CD14-positive monocyte (primary cell): ENCODE results near the gene ZFP36L2. TPM values are rescaled to one million over a fixed set of nuclear protein-coding genes. Genes with fewer than 3 reads are reported as not detected.

Source experiments
- DNase-seq, 3 donors: peaks; one replicate each; pipeline ENCODE4 v3.0.0-alpha.2; 2011 to 2022
- H2AFZ ChIP-seq: 2 replicates; pipeline ENCODE4 v1.6.0; 2012; ENCODE audit warnings: mild to moderate bottlenecking, low read depth, low read length, inconsistent platforms; ENCODE audit not compliant: insufficient read depth, poor library complexity, severe bottlenecking
- H3K27ac ChIP-seq, 2 donors: 1 replicate in 1 of 2; 2 replicates in 1 of 2; pipeline ENCODE4 v1.5.1; 2012 to 2013; ENCODE audit warnings: low read length in 2 of 2, control low read depth in 1 of 2, inconsistent platforms in 1 of 2, low read depth in 1 of 2, mild to moderate bottlenecking in 1 of 2
- H3K27me3 ChIP-seq, 2 donors: one replicate each; pipeline versions ENCODE4 v1.6.0 to v1.6.1; 2011 to 2013; ENCODE audit warnings: low read length in 2 of 2; ENCODE audit not compliant: control insufficient read depth in 2 of 2, insufficient read depth in 2 of 2
- H3K36me3 ChIP-seq, 2 donors: replicated peaks in 1 of 2; 1 replicate in 1 of 2; 2 replicates in 1 of 2; pipeline versions ENCODE4 v1.5.1 to v1.6.1; 2012 to 2013; ENCODE audit warnings: low read length in 2 of 2, control low read depth in 1 of 2, inconsistent platforms in 1 of 2, mild to moderate bottlenecking in 1 of 2; ENCODE audit not compliant: insufficient read depth in 2 of 2, control insufficient read depth in 1 of 2
- H3K4me1 ChIP-seq, 2 donors: 1 replicate in 1 of 2; 2 replicates in 1 of 2; pipeline versions ENCODE4 v1.5.1 to v1.6.1; 2012 to 2013; ENCODE audit warnings: low read length in 2 of 2, control low read depth in 1 of 2, inconsistent platforms in 1 of 2, mild to moderate bottlenecking in 1 of 2, moderate library complexity in 1 of 2; ENCODE audit not compliant: insufficient read depth in 2 of 2, control insufficient read depth in 1 of 2
- H3K4me2 ChIP-seq: replicated peaks from 2 replicates; pipeline ENCODE3; 2012; ENCODE audit warnings: low read length, moderate library complexity, mild to moderate bottlenecking; ENCODE audit not compliant: poor library complexity, severe bottlenecking; ENCODE audit errors: extremely low read depth
- H3K4me3 ChIP-seq, 3 experiments: fragments of 200-600 bp in 1 of 3; sonication (generic) in 1 of 3; replicated peaks in 1 of 3; 1 replicate in 2 of 3; 2 replicates in 1 of 3; pipeline ENCODE4 v1.5.1; 2011 to 2013; ENCODE audit warnings: low read length in 3 of 3, mild to moderate bottlenecking in 3 of 3, control low read depth in 2 of 3, low read depth in 2 of 3, inconsistent platforms in 1 of 3, moderate library complexity in 1 of 3
- H3K79me2 ChIP-seq: 2 replicates; pipeline ENCODE4 v1.6.0; 2012; ENCODE audit warnings: mild to moderate bottlenecking, control low read depth, inconsistent platforms, low read length, moderate library complexity; ENCODE audit not compliant: insufficient read depth
- H3K9ac ChIP-seq: 2 replicates; pipeline ENCODE4 v1.6.0; 2017; ENCODE audit warnings: low read length, mild to moderate bottlenecking; ENCODE audit not compliant: insufficient read depth, poor library complexity, severe bottlenecking
- H3K9me3 ChIP-seq, 2 donors: replicated peaks in 1 of 2; 1 replicate in 1 of 2; 2 replicates in 1 of 2; pipeline versions ENCODE4 v1.5.1 to v1.6.1; 2012 to 2013; ENCODE audit warnings: low read length in 2 of 2, control low read depth in 1 of 2; ENCODE audit not compliant: control insufficient read depth in 1 of 2, insufficient read depth in 1 of 2
- H4K20me1 ChIP-seq: 2 replicates; pipeline ENCODE4 v1.6.0; 2012; ENCODE audit warnings: mild to moderate bottlenecking, low read length, control low read depth, moderate library complexity; ENCODE audit not compliant: insufficient read depth
- H3K27ac Mint-ChIP-seq, 7 donors: one replicate each; pipeline ENCODE4 v1.8.0; 2020; ENCODE audit warnings: mild to moderate bottlenecking in 7 of 7, mixed read lengths in 7 of 7, moderate library complexity in 6 of 7, inconsistent platforms in 2 of 7
- H3K27me3 Mint-ChIP-seq, 3 donors: one replicate each; pipeline ENCODE4 v1.8.0; 2021 to 2022; ENCODE audit warnings: low read depth in 3 of 3, mild to moderate bottlenecking in 3 of 3, mixed read lengths in 3 of 3, moderate library complexity in 3 of 3, inconsistent platforms in 1 of 3
- H3K36me3 Mint-ChIP-seq, 2 donors: one replicate each; pipeline ENCODE4 v1.8.0; 2020; ENCODE audit warnings: mixed read lengths in 2 of 2, inconsistent platforms in 1 of 2, mild to moderate bottlenecking in 1 of 2
- H3K4me1 Mint-ChIP-seq: one replicate; pipeline ENCODE4 v1.8.0; 2020; ENCODE audit warnings: mild to moderate bottlenecking, mixed read lengths
- H3K4me3 Mint-ChIP-seq, 2 donors: one replicate each; pipeline ENCODE4 v1.8.0; 2020; ENCODE audit warnings: mild to moderate bottlenecking in 2 of 2, mixed read lengths in 2 of 2, moderate library complexity in 1 of 2
- H3K9me3 Mint-ChIP-seq, 7 donors: one replicate each; pipeline ENCODE4 v1.8.0; 2020 to 2022; ENCODE audit warnings: mixed read lengths in 7 of 7, mild to moderate bottlenecking in 6 of 7, moderate library complexity in 6 of 7, inconsistent platforms in 2 of 7
- WGBS: methylation state at CpG from one replicate; pipeline ENCODE4 v1.1.5; 2013; ENCODE audit warnings: missing lambda C conversion rate; ENCODE audit not compliant: insufficient coverage; 5-methylcytosine and 5-hydroxymethylcytosine counted together
- intact Hi-C, 2 donors: fragments of 100-400 bp; cut with micrococcal nuclease; formaldehyde crosslinking; loops; one replicate each; pipeline versions ENCODE4 v1.15.0 to v1.15.1; 2023
- polyA plus RNA-seq, 3 donors: library from polyadenylated mRNA; depleted of rRNA in 1 of 3; unstranded in 2 of 3; stranded (reverse) in 1 of 3; fragments of 300-500 nt in 2 of 3; fragments of >200 nt in 1 of 3; fragmentation: Illumina TruSeq in 2 of 3; gene quantifications; 1 replicate in 2 of 3; 2 replicates in 1 of 3; pipeline ENCODE4 v1.2.3, GENCODE V29; 2012 to 2021
- TF ChIP-seq, protein P1 (sequence below): fragments of 200-600 bp; IDR thresholded peaks from one replicate; pipeline ENCODE4 v1.8.0; 2022; ENCODE audit warnings: antibody characterized with exemption, mild to moderate bottlenecking

Gene ZFP36L2
- polyA plus RNA-seq, 3 donors: 84.4 to 150 (median 88.3) TPM

DNA sequence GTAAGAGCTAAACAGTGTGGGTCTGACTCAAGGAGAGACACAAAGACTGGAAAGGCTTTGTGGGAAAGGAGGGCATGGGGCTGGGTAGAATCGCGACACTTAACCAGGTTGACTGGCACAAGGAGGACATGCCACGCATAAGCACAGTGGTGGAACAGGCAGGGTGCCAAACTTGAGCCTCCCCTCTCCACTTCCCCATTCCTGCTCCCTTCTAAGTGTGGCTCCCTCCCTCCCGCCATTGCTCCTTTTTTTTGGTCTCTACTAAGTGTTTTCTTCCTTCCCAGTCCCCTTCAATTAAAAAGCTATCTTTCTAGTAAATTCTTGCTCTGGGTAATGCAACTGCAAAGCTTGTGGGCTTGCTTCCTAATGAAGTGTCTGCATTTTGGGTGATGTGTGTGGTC is 40.3 kb upstream of the ZFP36L2 start:
- H3K27ac ChIP-seq: peak overlapping the region in 1 of 2 donors; percentile 13
- no peak overlapping the region for H3K4me2 ChIP-seq
- H3K4me3 ChIP-seq: no peak overlapping the region
- no peaks in the 10 kb centered on the region for H3K27me3 ChIP-seq
- Mint-ChIP-seq H3K9me3 (peaks cover 0 to 2% (median 0%) of the 10 kb centered on the region in 7 donors), H3K27me3 (peaks cover 0 to 4% (median 0%) of the 10 kb centered on the region in 3 donors), H3K36me3 (peaks cover 39 to 44% of the 10 kb centered on the region in 2 donors), H3K4me3 (peak overlapping the region in 1 of 2 donors; percentile 11), H3K4me1 (peaks cover 58% of the 10 kb centered on the region), H3K27ac (peak overlapping the region; percentile 38 to 91 (median 79))
- peak overlapping the region; percentile 33 for H2AFZ ChIP-seq
- H3K9ac ChIP-seq: no peak overlapping the region
- DNase-seq: peak; percentile 67 to 79 (median 67)
- no peaks in the 10 kb centered on the region for H4K20me1 ChIP-seq
- no peaks in the 10 kb centered on the region for H3K9me3 ChIP-seq
- 0% methylated on average over 1 of the region's 4 CpGs for WGBS
- intact Hi-C loops: no loop called here
- peaks cover 46 to 54% of the 10 kb centered on the region in 2 donors for H3K4me1 ChIP-seq
- TF ChIP-seq, protein P1, sequence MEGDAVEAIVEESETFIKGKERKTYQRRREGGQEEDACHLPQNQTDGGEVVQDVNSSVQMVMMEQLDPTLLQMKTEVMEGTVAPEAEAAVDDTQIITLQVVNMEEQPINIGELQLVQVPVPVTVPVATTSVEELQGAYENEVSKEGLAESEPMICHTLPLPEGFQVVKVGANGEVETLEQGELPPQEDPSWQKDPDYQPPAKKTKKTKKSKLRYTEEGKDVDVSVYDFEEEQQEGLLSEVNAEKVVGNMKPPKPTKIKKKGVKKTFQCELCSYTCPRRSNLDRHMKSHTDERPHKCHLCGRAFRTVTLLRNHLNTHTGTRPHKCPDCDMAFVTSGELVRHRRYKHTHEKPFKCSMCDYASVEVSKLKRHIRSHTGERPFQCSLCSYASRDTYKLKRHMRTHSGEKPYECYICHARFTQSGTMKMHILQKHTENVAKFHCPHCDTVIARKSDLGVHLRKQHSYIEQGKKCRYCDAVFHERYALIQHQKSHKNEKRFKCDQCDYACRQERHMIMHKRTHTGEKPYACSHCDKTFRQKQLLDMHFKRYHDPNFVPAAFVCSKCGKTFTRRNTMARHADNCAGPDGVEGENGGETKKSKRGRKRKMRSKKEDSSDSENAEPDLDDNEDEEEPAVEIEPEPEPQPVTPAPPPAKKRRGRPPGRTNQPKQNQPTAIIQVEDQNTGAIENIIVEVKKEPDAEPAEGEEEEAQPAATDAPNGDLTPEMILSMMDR: no peak
- H3K79me2 ChIP-seq: no peaks in the 10 kb centered on the region
- H3K36me3 ChIP-seq: no peaks in the 10 kb centered on the region

DNA sequence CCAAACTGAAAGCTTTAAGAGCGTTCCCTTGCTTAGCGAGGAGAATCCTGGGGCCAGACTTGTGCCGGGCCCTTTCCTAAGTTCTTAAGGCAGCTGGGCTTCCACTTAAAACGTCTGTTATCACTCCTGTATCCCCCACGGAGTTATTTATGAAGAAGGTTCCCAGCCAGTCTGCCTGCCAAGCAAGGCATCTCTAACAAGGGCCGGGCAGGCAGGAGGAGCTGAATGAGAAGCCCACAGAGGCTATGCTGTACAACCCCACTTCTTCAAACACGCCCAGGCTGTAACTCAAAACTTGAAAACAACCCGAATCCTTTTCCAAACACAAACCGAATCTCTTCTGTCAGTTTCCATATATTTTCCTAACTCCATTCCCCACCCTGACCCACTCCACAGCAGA is 39.0 kb upstream of the ZFP36L2 start:
- WGBS: 98% methylated on average over 5 of the region's 9 CpGs
- no peaks in the 10 kb centered on the region for H3K9me3 ChIP-seq
- Mint-ChIP-seq H3K4me1 (peaks cover 56% of the 10 kb centered on the region), H3K27me3 (peaks cover 0 to 4% (median 0%) of the 10 kb centered on the region in 3 donors), H3K36me3 (peaks cover 35% of the 10 kb centered on the region in 2 donors), H3K27ac (no peak overlapping the region), H3K9me3 (peaks cover 0 to 2% (median 0%) of the 10 kb centered on the region in 7 donors), H3K4me3 (no peak overlapping the region)
- H3K79me2 ChIP-seq: no peaks in the 10 kb centered on the region
- H2AFZ ChIP-seq: no peak overlapping the region
- peaks cover 46 to 50% of the 10 kb centered on the region in 2 donors for H3K4me1 ChIP-seq
- H3K4me3 ChIP-seq: no peak overlapping the region
- no peaks in the 10 kb centered on the region for H3K27me3 ChIP-seq
- intact Hi-C loops: no loop called here
- DNase-seq: no peak
- no peaks in the 10 kb centered on the region for H4K20me1 ChIP-seq
- H3K9ac ChIP-seq: no peak overlapping the region
- no peak overlapping the region for H3K4me2 ChIP-seq
- H3K36me3 ChIP-seq: no peaks in the 10 kb centered on the region
- no peak overlapping the region for H3K27ac ChIP-seq
- TF ChIP-seq, protein P1: no peak
